Activated B cell treated with CpG ODN at 0.5 μM for 24 hours (primary cell): ENCODE data around the gene DDIT4. TPM values are rescaled to one million over a fixed set of nuclear protein-coding genes. Genes with fewer than 3 reads are reported as not detected.

Experiments
- ATAC-seq: fragments of 200-7000 bp; cut with Tn5 transposase; one replicate; pipeline ENCODE4 v1.10.0; 2021; ENCODE audit warnings: low read depth, mild to moderate bottlenecking, moderate library complexity
- CTCF ChIA-PET: fragments of 350-600 bp; sonication (Branson Sonifier 250); formaldehyde crosslinking; loops from one replicate; lab custom pipeline; 2021; ENCODE audit warnings: antibody characterized with exemption; lab: Charles Lee
- POLR2A ChIA-PET: fragments of 350-600 bp; sonication (Branson Sonifier 250); formaldehyde crosslinking; loops from one replicate; lab custom pipeline; 2021; ENCODE audit warnings: antibody characterized with exemption; lab: Charles Lee
- DNase-seq: peaks from one replicate; pipeline ENCODE4 v3.0.0; 2022
- H3K27ac Mint-ChIP-seq: one replicate; pipeline ENCODE4 v1.8.0; 2020; ENCODE audit warnings: mixed read lengths
- H3K27me3 Mint-ChIP-seq: one replicate; pipeline ENCODE4 v1.8.0; 2021; ENCODE audit warnings: mixed read lengths
- H3K36me3 Mint-ChIP-seq: one replicate; pipeline ENCODE4 v1.8.0; 2021; ENCODE audit warnings: low read depth, mixed read lengths
- H3K4me1 Mint-ChIP-seq: one replicate; pipeline ENCODE4 v1.8.0; 2021; ENCODE audit warnings: mixed read lengths
- H3K4me3 Mint-ChIP-seq: one replicate; pipeline ENCODE4 v1.8.0; 2020; ENCODE audit warnings: mild to moderate bottlenecking, mixed read lengths
- H3K9me3 Mint-ChIP-seq: one replicate; pipeline ENCODE4 v1.8.0; 2020; ENCODE audit warnings: mixed read lengths
- CTCF ChIP-seq: fragments of 200-600 bp; IDR thresholded peaks from one replicate; pipeline ENCODE4 v1.8.0; 2022; ENCODE audit warnings: antibody characterized with exemption, mild to moderate bottlenecking
- intact Hi-C: fragments of 100-400 bp; cut with micrococcal nuclease; formaldehyde crosslinking; loops from one replicate; pipeline ENCODE4 v1.15.1; 2024
- total RNA-seq: library from RNA; stranded (reverse); gene quantifications from 2 replicates; pipeline ENCODE4 v1.2.3, GENCODE V29; 2022

DDIT4 gene
- total RNA-seq, 1 donor from 2014 or later, result 175 TPM

- H3K9me3 Mint-ChIP-seq, result no peaks in the 10 kb centered on the region
- DNase-seq (no peak), ATAC-seq (peak; percentile 6)
- intact Hi-C loops, result loop anchor here (1.0 kb wide), 5 partner anchors 11 to 73 kb away; partner anchors contain the start of gene DDIT4
- H3K27me3 Mint-ChIP-seq, result no peaks in the 10 kb centered on the region
- POLR2A ChIA-PET, result interaction anchor here (0.6 to 14.1 kb wide), 21 partner anchors 9 to 834 kb away, joined by 3 to 380 read pairs (median 6); partner anchors contain the start of genes ANAPC16, ASCC1, DDIT4 and SPOCK2
- peak overlapping the region; percentile 91 for H3K4me3 Mint-ChIP-seq
- no peak for TF ChIP-seq CTCF
- peaks cover 52% of the 10 kb centered on the region for H3K4me1 Mint-ChIP-seq
- CTCF ChIA-PET, result interaction anchor here (0.8 to 2.4 kb wide), 9 partner anchors 13 to 74 kb away, joined by 3 to 21 read pairs (median 5); partner anchors contain the start of genes ASCC1 and DDIT4
- H3K27ac Mint-ChIP-seq, result peak overlapping the region; percentile 96
- H3K36me3 Mint-ChIP-seq, result peaks cover 3% of the 10 kb centered on the region
Measured at GRCh38 chr10:72261784-72262404, 11.8 kb upstream of the DDIT4 start.

GRCh38 chr10:72263613-72264241 is 10.0 kb upstream of the DDIT4 start:
- H3K9me3 Mint-ChIP-seq, result no peaks in the 10 kb centered on the region
- ATAC-seq (no peak), DNase-seq (no peak)
- peak overlapping the region; percentile 41 for H3K4me3 Mint-ChIP-seq
- H3K36me3 Mint-ChIP-seq, result peaks cover 3% of the 10 kb centered on the region
- TF ChIP-seq CTCF, result no peak
- H3K4me1 Mint-ChIP-seq, result peaks cover 45% of the 10 kb centered on the region
- peak overlapping the region; percentile 59 for H3K27ac Mint-ChIP-seq
- ChIA-PET POLR2A (interaction anchor here (0.7 to 14.1 kb wide), 8 partner anchors 10 to 70 kb away, joined by 3 to 380 read pairs (median 8); partner anchors contain the start of genes ANAPC16, ASCC1 and DDIT4), CTCF (no interaction called here)
- intact Hi-C loops, result no loop called here
- no peaks in the 10 kb centered on the region for H3K27me3 Mint-ChIP-seq

GRCh38 chr10:72264536-72264935 is 9.2 kb upstream of the DDIT4 start:
- H3K27ac Mint-ChIP-seq, result peak overlapping the region; percentile 30
- ATAC-seq (no peak), DNase-seq (no peak)
- no peaks in the 10 kb centered on the region for H3K27me3 Mint-ChIP-seq
- TF ChIP-seq CTCF, result no peak
- ChIA-PET POLR2A (interaction anchor here (0.7 to 14.1 kb wide), 8 partner anchors 9 to 69 kb away, joined by 3 to 380 read pairs (median 6); partner anchors contain the start of genes ANAPC16, ASCC1 and DDIT4), CTCF (no interaction called here)
- peaks cover 40% of the 10 kb centered on the region for H3K4me1 Mint-ChIP-seq
- no peaks in the 10 kb centered on the region for H3K9me3 Mint-ChIP-seq
- intact Hi-C loops, result no loop called here
- H3K4me3 Mint-ChIP-seq, result no peak overlapping the region
- H3K36me3 Mint-ChIP-seq, result peaks cover 3% of the 10 kb centered on the region

GRCh38 chr10:72265508-72265907 is 8.2 kb upstream of the DDIT4 start:
- Mint-ChIP-seq H3K27ac (no peak overlapping the region), H3K4me3 (no peak overlapping the region), H3K9me3 (no peaks in the 10 kb centered on the region), H3K27me3 (no peaks in the 10 kb centered on the region), H3K4me1 (peaks cover 30% of the 10 kb centered on the region), H3K36me3 (peaks cover 3% of the 10 kb centered on the region)
- ChIA-PET POLR2A (interaction anchor here (1.5 to 14.1 kb wide), 5 partner anchors 8 to 55 kb away, joined by 4 to 380 read pairs (median 8); partner anchors contain the start of genes ANAPC16, ASCC1 and DDIT4), CTCF (no interaction called here)
- intact Hi-C loops, result no loop called here
- no peak for ATAC-seq
- TF ChIP-seq CTCF, result no peak
- DNase-seq, result no peak
